ENCODE measurements around the gene VWA2.

VWA2 gene

GRCh38 chr10:114291516-114291915, 52.5 kb downstream of the VWA2 start:
- ChIA-PET CTCF (interaction anchor here (0.8 to 2.9 kb wide), 2 partner anchors 11 to 12 kb away, joined by 3 to 16 read pairs; no protein-coding TSS in a partner anchor), POLR2A (no interaction called here)
- DNase-seq (ENCODE audit: extremely low spot score), result no peak
- no peak for TF ChIP-seq CTCF (IDR thresholded peaks at IDR 0.05; ENCODE audit: control extremely low read depth, extremely low read depth, low read depth, missing control alignments)

GRCh38 chr10:114293075-114293474, 54.0 kb downstream of the VWA2 start:
- no peak for DNase-seq (ENCODE audit: extremely low spot score)
- ChIA-PET CTCF (interaction anchor here (2.6 kb wide), 1 partner anchor 11 kb away, joined by 10 read pairs; no protein-coding TSS in a partner anchor), POLR2A (no interaction called here)
- no peak for TF ChIP-seq CTCF (IDR thresholded peaks at IDR 0.05; ENCODE audit: control extremely low read depth, extremely low read depth, low read depth, missing control alignments)

GRCh38 chr10:114294549-114294948, 55.5 kb downstream of the VWA2 start:
- POLR2A ChIA-PET, result no interaction called here
- CTCF ChIA-PET, result interaction anchor here (1.5 to 2.6 kb wide), 2 partner anchors 9 to 10 kb away, joined by 3 to 10 read pairs; no protein-coding TSS in a partner anchor
- TF ChIP-seq CTCF (IDR thresholded peaks at IDR 0.05; ENCODE audit: control extremely low read depth, extremely low read depth, low read depth, missing control alignments), result no peak
- no peak for DNase-seq (ENCODE audit: extremely low spot score)

GRCh38 chr10:114295393-114295792, 56.3 kb downstream of the VWA2 start:
- ChIA-PET POLR2A (no interaction called here), CTCF (interaction anchor here (1.5 kb wide), 1 partner anchor 9 kb away, joined by 3 read pairs; no protein-coding TSS in a partner anchor)
- no peak for TF ChIP-seq CTCF (IDR thresholded peaks at IDR 0.05; ENCODE audit: control extremely low read depth, extremely low read depth, low read depth, missing control alignments)
- DNase-seq (ENCODE audit: extremely low spot score), result no peak

GRCh38 chr10:114297136-114297705, 58.2 kb downstream of the VWA2 start:
- TF ChIP-seq CTCF (IDR thresholded peaks at IDR 0.05; ENCODE audit: control extremely low read depth, extremely low read depth, low read depth, missing control alignments), result no peak
- DNase-seq (ENCODE audit: extremely low spot score), result no peak
- ChIA-PET CTCF (interaction anchor here (1.0 to 2.0 kb wide), 3 partner anchors 9 to 27 kb away, joined by 3 to 10 read pairs (median 3); no protein-coding TSS in a partner anchor), POLR2A (no interaction called here)

- no peak for TF ChIP-seq CTCF (IDR thresholded peaks at IDR 0.05; ENCODE audit: control extremely low read depth, extremely low read depth, low read depth, missing control alignments)
- ChIA-PET CTCF (no interaction called here), POLR2A (no interaction called here)
- no peak for DNase-seq (ENCODE audit: extremely low spot score)
Measured at GRCh38 chr10:114300036-114300645, 61.1 kb downstream of the VWA2 start.
